Neural progenitor cell (in vitro differentiated cells): Measurements from ENCODE around the gene LZTS2.

ENCODE experiments used
- CTCF ChIP-seq: fragments of 200-600 bp; sonication (generic); IDR thresholded peaks from 2 replicates; pipeline ENCODE4 v1.5.1; 2017; ENCODE audit warnings: antibody characterized with exemption, mild to moderate bottlenecking
- EZH2 ChIP-seq: fragments of 200-600 bp; sonication (generic); IDR thresholded peaks from 2 replicates; pipeline ENCODE4 v1.6.1; 2017; ENCODE audit warnings: antibody characterized with exemption, mild to moderate bottlenecking, moderate library complexity
- EZH2phosphoT487 ChIP-seq: fragments of 200-600 bp; sonication (generic); IDR thresholded peaks from 2 replicates; pipeline ENCODE4 v1.6.1; 2017; ENCODE audit warnings: antibody characterized with exemption

- no peak for TF ChIP-seq CTCF
- TF ChIP-seq EZH2, result no peak
- TF ChIP-seq EZH2phosphoT487, result no peak
Observed at GRCh38 chr10:101015582-101015973, 16.0 kb downstream of the LZTS2 start.
